PFSK-1 (cell line): Measurements from ENCODE around the gene TLR3.

Experiments used
- FOXP2 ChIP-seq: optimal IDR thresholded peaks from 2 replicates; pipeline ENCODE3; 2011; ENCODE audit warnings: borderline replicate concordance, control low read depth, inconsistent platforms; ENCODE audit not compliant: insufficient read depth; ENCODE audit errors: extremely low read length, extremely low read depth
- POLR2AphosphoS5 ChIP-seq: IDR thresholded peaks from 2 replicates; pipeline ENCODE4 v1.6.1; 2012; ENCODE audit warnings: low read depth, mild to moderate bottlenecking, control low read depth, low read length, moderate library complexity
- SIN3A ChIP-seq: IDR thresholded peaks from 2 replicates; pipeline ENCODE4 v1.6.1; 2012; ENCODE audit warnings: mild to moderate bottlenecking, low read length, moderate library complexity, borderline replicate concordance; ENCODE audit not compliant: insufficient read depth
- TAF1 ChIP-seq: IDR thresholded peaks from 2 replicates; pipeline ENCODE4 v1.6.1; 2012; ENCODE audit warnings: low read length, control low read depth, borderline replicate concordance; ENCODE audit not compliant: insufficient read depth
- TF ChIP-seq, protein P1 (sequence below), 2 experiments: IDR thresholded peaks; 2 replicates each; pipeline versions ENCODE4 v1.6.1 to v1.8.0; 2011 to 2012; ENCODE audit warnings: low read depth in 2 of 2, low read length in 2 of 2, control low read depth in 1 of 2, inconsistent platforms in 1 of 2, mild to moderate bottlenecking in 1 of 2, moderate library complexity in 1 of 2; ENCODE audit not compliant: insufficient read depth in 1 of 2

TLR3 gene

DNA sequence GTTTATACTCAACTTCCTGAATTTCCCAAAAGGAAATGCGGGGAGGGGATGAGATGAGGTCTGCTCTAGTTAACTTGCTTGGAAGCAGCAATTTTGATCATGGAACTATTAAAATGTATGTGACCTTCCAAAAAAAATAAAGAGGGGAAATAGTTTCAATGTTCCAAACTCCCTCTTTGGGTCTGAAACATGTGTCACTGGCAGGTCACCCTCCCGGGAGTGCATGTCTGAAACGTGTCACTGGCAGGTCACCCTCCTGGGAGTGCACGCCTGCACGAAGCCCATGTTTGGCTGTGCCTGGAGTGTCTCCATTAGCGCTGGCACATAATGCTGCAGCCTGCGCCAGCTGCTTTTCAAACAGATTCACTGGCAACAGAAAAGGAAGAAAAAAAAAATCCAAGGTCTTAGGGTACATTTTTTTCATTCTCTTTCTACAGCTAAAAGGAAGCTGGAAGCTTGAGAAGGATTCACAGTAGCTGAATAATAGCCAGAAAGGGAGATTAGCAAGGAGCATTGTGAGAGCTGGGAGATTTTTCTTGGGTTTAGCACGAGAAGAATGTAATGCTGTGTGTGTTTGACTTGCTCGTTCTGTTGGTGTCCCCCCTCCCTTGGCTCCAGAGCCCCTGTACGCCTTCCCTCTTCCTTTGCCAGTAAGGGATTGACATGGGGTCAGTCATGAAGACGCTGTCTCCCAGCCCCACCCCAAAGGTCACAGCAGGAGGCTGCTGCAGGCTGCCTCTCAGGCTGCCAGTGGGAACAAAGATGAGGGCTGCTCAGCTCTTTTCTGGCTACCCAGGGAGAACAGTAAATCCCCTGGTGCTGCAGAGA is 39.2 kb upstream of the TLR3 start:
- TF ChIP-seq FOXP2 (no peak), POLR2AphosphoS5 (no peak), TAF1 (no peak), SIN3A (no peak)
- TF ChIP-seq, protein P1, sequence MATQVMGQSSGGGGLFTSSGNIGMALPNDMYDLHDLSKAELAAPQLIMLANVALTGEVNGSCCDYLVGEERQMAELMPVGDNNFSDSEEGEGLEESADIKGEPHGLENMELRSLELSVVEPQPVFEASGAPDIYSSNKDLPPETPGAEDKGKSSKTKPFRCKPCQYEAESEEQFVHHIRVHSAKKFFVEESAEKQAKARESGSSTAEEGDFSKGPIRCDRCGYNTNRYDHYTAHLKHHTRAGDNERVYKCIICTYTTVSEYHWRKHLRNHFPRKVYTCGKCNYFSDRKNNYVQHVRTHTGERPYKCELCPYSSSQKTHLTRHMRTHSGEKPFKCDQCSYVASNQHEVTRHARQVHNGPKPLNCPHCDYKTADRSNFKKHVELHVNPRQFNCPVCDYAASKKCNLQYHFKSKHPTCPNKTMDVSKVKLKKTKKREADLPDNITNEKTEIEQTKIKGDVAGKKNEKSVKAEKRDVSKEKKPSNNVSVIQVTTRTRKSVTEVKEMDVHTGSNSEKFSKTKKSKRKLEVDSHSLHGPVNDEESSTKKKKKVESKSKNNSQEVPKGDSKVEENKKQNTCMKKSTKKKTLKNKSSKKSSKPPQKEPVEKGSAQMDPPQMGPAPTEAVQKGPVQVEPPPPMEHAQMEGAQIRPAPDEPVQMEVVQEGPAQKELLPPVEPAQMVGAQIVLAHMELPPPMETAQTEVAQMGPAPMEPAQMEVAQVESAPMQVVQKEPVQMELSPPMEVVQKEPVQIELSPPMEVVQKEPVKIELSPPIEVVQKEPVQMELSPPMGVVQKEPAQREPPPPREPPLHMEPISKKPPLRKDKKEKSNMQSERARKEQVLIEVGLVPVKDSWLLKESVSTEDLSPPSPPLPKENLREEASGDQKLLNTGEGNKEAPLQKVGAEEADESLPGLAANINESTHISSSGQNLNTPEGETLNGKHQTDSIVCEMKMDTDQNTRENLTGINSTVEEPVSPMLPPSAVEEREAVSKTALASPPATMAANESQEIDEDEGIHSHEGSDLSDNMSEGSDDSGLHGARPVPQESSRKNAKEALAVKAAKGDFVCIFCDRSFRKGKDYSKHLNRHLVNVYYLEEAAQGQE (IDR thresholded peaks at IDR 0.05; ENCODE audit: insufficient read depth in 1 of 2, low read depth in 2 of 2, low read length in 2 of 2) = no peak

DNA sequence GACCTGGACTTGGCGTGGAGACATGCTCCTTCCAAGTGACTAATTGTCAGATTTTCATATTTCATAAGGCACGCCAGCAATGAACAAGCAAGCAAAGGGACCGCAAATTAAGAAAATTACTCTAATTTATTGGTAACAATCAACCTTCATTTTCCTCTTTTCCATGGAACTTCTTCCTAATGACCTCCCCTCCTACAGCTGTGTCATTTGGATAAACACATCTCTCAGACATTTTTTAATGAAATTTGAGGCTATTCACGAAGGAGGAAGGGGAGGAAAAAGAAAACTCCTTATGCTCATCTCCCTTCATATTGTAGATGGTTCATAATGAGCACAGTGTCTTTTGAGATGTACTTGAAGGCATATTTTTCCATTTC is 38.6 kb upstream of the TLR3 start:
- TF ChIP-seq SIN3A (no peak), TAF1 (no peak), POLR2AphosphoS5 (no peak), FOXP2 (no peak)
- TF ChIP-seq, protein P1 (IDR thresholded peaks at IDR 0.05; ENCODE audit: insufficient read depth in 1 of 2, low read depth in 2 of 2, low read length in 2 of 2) = no peak

DNA sequence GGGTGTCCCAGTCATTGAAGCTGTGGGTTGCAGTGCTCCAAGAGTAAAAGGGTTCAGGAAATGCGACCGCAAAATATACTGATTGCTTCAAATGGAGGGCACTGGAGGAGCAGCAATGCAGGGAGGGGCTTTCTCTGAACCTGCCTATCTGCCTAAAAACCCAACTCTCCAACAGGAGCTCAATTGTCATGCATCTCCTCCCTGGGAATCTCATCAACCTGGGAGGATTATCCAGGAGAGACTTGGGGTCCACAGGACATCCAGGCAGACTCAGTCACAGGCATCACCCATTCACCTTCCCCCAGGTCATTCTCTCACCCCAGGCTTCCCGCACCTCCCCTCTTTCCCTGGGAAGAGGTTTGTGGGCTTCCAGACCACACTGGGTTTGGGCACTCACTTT is 38.2 kb upstream of the TLR3 start:
- TF ChIP-seq TAF1 (no peak), FOXP2 (no peak), POLR2AphosphoS5 (no peak), SIN3A (no peak)
- TF ChIP-seq, protein P1 (IDR thresholded peaks at IDR 0.05; ENCODE audit: insufficient read depth in 1 of 2, low read depth in 2 of 2, low read length in 2 of 2) = no peak

DNA sequence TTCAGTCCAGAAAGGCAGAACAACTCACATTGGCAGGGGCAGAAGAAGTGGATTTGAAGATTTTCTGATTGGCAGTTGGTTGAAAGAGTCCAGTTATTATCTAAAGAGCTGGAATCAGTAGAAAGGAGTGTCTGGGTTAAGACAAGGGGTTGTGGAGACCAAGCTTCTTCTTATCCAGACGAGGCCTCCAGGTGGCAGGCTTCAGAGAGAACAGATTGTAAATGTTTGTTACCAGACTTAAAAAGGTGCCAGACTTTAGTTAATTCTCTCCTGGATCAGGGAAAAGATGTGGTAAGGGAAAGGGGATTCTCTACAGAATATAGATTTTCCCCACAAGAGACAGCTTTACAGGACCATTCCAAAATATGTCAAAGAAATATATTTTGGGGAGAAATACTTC is 36.7 kb upstream of the TLR3 start:
- TF ChIP-seq TAF1 (no peak), FOXP2 (no peak), POLR2AphosphoS5 (no peak), SIN3A (no peak)
- TF ChIP-seq, protein P1 (IDR thresholded peaks at IDR 0.05; ENCODE audit: insufficient read depth in 1 of 2, low read depth in 2 of 2, low read length in 2 of 2) = no peak

DNA sequence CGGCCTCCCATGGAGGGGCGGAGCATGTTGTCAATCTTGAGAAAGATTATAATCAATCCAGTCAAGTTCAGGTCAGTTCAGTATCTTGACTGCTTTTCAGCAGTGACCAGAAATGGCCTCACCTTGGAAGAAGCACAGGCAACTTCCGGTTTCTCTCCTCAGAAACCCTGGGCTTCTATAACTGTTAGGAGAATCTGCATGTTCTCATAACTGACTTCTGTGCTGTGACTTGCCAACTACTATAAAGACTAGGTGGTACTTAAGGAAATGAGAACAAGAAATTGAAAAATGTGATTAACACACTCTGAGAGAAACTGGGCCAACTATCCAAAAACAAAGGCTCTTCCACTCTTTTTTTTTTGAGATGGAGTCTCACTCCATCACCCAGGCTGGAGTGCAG is 35.9 kb upstream of the TLR3 start:
- no peak for TF ChIP-seq TAF1
- TF ChIP-seq, protein P1 (IDR thresholded peaks at IDR 0.05; ENCODE audit: insufficient read depth in 1 of 2, low read depth in 2 of 2, low read length in 2 of 2) = no peak
